Left forelimb (tissue), 1 donor: ENCODE measurements around the gene CD244.
"Not testable (repeated sequence)": the region's sequence is repeated elsewhere in the genome, so short reads cannot be mapped to it uniquely, and the experiment has no call there.

Source experiments
- DNase-seq: peaks from one replicate; pipeline ENCODE4 v3.0.0-alpha.2; 2018; ENCODE audit warnings: low spot score

The CD244 gene

GRCh38 chr1:160877221-160877620 lies 14.5 kb upstream of the CD244 start:
- no peak for DNase-seq

DNA sequence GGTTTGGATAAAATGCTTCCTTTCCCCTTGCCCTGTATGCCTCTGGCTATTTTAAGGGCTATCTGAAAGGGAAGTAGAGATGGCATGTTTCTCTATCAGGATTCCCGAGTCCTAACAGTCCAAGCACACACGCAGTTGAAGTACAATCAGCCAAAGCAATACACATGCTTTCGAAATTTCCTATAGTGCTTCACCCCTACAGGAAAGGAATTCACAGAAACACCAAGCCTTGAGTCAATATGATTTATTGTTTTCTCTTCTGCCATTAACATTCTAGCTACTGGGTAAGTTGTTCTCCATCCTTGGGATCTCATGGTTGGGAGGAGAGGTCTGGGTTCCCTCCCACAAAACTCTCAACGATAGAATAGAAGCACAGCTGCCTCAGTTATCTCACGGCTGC lies 13.6 kb upstream of the CD244 start:
- DNase-seq, result no peak

- not testable (repeated sequence) for DNase-seq
Observed at GRCh38 chr1:160875591-160875990, 12.9 kb upstream of the CD244 start.

DNA sequence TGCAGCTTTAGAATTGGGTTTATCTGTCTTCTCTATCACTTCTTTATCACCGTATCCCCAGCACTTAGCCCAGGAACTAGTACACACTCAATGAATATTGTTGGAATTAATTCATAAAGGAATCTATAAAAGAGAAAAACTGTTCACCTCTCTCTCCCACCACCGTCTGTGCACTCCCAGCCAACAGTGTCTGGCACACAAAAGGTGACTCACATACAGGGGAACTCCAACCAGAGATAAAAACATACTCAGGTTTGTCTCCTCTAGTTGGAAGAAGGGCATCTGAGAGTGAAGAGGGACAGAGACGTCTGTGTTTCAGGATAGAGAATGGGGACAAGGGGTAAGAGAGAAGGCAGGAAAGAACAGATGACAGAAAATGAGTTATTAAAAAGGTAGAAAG lies 12.2 kb upstream of the CD244 start:
- no peak for DNase-seq

DNA sequence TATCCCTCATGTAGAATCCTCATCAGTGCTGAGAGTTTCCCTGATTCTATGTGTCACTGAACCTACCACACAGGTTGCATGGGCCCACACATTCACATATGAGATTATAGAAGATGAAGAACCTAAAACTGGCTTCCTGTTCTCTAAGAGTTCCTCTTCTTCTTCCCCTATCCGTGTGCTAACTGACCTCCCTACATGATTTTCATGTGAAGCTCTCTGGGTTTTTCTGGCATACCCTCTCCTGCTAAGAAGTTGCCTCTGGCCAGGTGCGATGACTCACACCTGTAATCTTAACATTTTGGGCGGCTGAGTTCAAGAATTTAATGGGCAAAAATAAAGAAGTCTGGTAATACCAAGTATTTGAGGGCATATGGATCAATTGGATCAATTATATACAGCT lies 5.5 kb upstream of the CD244 start:
- DNase-seq, result no peak

- not testable (repeated sequence) for DNase-seq
Observed at GRCh38 chr1:160867651-160868050, 5.0 kb upstream of the CD244 start.

GRCh38 chr1:160866695-160867260 lies 4.1 kb upstream of the CD244 start:
- no peak for DNase-seq

GRCh38 chr1:160866001-160866694 lies 3.5 kb upstream of the CD244 start:
- DNase-seq, result no peak

DNA sequence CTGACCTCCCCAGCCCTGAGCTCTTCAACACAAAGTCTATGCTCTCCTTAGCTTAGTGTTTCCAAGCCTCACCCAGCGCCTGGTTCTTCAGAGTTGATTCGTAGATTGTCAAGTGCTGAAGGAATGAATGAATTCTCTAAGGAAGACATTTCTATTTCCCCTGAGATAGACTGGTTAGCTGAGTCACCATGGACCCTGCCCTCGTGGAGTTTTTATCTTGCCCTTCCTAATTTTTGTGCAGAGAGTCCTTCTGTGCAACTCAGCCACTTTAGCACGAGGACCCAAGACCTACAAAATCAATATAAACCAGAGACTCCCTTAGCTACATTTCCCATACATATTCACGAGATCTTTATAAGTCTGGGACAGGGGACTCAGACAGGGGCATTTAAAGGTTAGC lies 2.6 kb upstream of the CD244 start:
- no peak for DNase-seq

- no peak for DNase-seq
Observed at GRCh38 chr1:160864173-160864572, 1.5 kb upstream of the CD244 start.

DNA sequence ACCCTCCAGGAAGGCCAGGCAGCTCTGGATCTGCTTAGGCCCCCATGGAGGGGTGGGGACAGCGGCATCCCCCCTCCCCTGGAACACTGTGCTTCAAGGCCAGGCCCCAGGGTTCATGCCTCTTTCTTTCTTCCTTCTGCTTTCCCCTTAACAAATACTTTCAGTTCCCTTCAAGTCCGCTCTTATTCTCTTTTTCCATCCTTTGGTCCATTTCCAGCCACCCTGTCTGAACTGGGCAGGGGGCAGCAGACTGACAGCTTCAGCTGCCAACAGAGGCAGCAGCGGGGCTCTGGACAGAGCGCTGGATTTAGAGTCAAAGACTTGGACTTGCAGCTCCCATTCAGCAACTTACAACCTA lies 1.1 kb upstream of the CD244 start:
- DNase-seq, result no peak

GRCh38 chr1:160863061-160863773 lies 530 bp upstream of the CD244 start:
- no peak for DNase-seq

- DNase-seq, result no peak
Observed at GRCh38 chr1:160860840-160861505, 1.7 kb downstream of the CD244 start.

DNA sequence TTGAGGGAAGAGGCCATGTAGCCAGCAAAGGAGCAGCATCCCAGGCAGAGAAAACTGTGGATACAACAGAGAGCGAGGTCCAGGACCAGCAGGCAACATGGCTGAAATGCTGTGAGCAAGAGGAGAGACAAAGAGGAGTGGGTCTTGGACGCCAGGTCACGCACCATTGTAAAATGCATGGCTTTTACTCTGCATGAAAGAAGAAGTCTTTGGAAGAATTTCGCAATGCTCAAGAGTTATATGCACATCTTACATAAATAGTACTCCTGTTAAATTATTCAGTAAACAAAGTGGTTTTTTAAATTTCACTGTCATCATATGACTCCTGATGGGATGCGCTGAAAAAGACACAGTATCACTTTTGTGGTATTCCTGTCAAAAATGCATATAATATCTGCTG lies 3.5 kb downstream of the CD244 start:
- no peak for DNase-seq

DNA sequence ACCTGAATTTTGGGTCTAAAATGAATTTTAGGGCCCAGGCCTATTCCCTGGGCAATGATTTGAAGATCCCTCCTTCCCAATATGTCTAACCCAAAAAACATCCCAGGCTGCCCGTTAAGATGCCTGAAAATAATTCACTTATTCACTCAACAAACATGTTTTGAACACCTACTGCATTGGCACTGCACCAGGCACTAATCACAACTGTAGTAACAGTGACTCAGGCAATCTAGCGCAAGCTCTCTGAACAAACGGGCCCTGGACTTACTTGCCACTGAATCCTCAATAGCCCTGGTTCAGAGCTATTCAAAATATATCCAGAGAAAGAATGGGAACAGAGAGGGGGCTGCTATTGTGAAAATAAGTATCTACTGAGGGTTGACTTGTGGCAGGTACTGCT lies 4.2 kb downstream of the CD244 start:
- DNase-seq, result no peak

- no peak for DNase-seq
Observed at GRCh38 chr1:160858097-160858496, 4.6 kb downstream of the CD244 start.

DNA sequence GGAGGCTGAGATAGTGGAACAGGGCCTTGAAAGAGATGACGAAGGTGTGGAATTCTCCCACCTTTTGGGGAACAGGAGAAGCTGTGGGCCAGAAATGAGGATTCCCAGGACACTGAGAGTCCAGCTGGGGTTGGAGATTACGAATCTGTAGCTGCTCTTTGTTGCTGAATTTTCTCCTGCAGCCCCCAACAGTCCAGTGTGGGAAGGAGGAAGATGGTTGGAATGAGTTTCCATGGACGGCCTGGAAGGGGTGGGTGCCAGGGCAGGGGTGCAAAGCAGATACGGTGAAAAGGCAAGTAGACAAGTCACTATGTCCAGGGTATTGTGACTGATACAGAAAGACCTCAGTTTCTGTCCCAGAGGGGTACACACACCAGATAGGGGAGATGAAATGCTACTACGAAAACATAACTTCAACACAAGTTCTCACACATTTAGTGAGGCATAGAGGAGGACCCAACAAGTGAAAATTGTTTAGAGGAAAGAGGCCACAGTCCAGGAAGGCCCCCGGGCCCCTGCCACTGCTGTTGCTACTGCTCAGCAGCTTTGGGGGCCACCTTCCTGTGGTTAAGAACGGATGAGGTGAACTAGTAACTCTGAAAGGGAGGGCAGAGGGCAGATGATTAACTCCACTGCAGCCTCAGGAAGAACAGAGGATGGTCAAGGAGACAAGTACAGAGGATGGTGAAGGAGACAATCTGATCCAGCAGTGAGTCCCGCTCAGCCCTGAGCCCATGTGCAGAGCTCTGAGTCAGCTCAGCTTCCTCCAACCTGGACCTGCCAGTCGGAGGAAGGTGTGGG lies 7.3 kb downstream of the CD244 start:
- DNase-seq, result no peak

- no peak for DNase-seq
Observed at GRCh38 chr1:160853754-160854153, 8.9 kb downstream of the CD244 start.

DNA sequence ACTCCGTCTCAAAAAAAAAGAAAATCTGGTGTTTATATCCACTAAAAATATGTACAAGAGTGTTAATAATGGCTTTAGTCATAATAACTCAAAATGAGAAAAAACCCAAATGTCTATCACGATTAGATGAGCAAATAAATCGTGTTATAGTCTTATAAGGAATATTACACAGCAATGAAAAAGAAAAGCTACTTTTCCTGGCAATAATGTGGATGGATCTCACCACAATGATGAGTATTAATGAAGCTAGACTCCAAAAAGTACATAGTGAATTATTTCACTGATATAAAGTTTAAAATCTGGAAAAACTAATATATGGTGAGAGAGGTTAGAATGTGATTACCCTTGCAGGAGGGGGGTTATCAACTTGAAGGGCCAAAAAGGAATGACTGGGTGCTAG lies 9.7 kb downstream of the CD244 start:
- DNase-seq, result no peak

DNA sequence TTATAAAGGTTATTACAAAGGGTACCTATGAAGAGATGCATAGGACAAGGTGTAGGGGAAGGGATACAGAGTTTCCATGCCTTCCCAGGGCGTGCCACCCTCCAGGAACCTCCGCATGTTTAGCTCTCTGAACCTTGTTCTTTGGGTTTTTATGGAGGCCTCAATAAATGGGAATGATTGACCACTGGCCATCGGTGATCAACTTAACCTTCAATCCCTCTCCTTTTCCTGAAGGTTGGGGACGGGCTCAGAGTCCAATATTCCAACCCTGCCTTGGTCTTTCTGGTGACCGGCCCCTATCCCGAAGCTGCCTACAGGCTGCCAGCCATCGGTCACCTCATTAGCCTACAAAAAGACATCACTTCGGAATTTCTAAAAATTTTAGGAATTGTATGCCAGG lies 11.7 kb downstream of the CD244 start:
- no peak for DNase-seq

GRCh38 chr1:160850541-160850940 lies 12.1 kb downstream of the CD244 start:
- DNase-seq, result no peak

DNA sequence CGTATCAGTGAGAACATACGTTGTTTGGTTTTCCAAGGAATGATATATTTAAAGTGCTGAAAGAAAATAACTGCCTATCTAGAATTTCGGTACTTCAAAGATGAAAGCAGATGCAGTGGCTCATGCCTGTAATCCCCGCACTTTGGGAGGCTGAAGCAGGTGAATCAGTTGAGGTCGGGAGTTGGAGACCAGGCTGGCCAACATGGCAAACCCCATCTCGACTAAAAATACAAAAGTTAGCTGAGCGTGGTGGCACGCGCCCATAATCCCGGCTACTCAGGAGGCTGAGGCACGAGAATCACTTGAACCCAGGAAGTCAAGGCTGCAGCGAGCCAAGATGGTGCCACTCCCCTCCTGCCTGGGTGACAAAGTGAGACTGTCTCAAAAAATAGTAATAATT lies 16.4 kb downstream of the CD244 start:
- DNase-seq, result no peak
